Occipital lobe (tissue), 2 donors: ENCODE measurements around the gene CADM4. TPM values are rescaled to one million over a fixed set of nuclear protein-coding genes. Genes with fewer than 3 reads are reported as not detected.
"Not testable (repeated sequence)": the region's sequence is repeated elsewhere in the genome, so short reads cannot be mapped to it uniquely, and the experiment has no call there.

Source experiments
- DNase-seq: peaks from one replicate; lab custom pipeline; 2025; lab: John Stamatoyannopoulos, UW
- total RNA-seq: library from RNA; depleted of rRNA; stranded (reverse); fragments of >200 nt; gene quantifications from one replicate; pipeline ENCODE4 v1.2.3, GENCODE V29; 2014

Gene CADM4
- total RNA-seq, 1 donor from 2014 or later: 98.4 TPM

DNA sequence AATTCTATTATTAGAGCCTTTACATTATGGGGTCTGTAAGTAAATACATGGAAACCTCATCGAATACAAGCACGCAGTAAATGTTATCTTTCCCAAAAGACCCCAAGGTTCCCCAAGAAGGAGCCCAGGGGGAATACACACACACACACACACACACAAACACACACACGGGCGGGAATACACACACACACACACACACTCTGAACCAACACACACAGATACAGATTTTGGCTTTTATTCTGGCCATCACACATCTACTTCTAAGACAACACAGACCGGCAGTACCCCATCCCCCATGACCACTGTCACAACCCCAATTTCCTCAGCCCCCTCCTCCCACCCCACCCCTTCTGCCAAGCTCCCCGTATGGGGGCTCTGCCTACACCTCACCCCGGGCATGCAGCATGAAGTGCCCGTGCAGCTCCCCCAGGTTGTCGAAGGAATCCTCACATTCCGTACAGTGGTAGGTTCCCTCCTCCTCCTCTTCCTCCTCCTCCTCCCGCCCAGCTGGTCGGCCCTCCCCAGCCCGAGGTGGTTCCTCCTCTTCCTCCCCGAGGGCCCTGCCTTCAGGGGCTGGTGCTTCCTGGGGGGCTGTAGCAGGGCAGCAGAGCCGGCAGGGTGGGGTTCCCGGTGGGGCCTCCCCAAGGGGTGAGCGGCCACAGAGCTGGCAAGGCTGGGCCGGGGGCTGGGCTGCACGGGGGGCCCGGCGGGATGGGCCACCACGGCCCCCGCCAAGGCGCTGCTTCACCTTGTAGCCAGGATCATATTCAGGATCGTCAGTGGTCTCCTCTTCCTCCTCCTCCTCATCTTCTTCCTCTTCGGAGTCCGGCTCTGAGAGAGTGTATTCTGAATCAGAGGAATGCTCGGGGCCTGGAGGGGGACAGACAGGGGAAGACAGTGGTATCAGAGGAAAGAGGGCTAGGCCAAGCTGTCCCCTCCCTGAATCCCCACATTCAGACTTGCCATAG is 32.1 kb downstream of the CADM4 start:
- no peak for DNase-seq

DNA sequence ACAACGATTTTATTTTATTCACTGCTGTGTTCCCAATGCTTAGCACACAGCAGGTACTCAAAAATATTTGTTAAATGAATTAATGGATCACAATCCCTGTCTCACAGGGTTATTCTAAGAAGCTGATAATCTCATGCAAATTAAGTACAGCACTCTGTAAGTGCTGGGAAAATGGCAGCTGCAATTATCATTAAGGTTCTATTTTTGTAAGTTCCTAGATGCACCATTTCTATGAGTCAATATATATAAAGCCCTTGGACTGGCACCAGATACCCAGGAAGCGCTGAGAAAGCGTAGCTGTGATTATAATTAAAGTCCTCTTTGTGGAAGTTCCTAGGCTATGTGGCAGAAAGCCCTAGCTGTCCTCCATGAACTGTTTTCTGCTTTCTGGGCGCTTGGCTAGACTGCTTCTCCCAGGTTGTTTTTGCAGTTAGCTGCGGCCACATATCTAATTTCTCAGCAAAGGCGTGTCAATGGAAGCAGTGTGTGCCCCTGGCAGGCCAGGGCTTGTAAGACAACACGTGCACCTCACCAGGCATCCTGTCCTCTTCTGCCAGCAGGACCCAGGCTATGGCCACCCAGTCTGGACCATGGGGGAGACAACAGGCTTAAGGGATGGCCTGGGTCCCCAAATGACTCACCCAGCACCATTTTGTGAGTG is 33.0 kb downstream of the CADM4 start:
- DNase-seq: no peak

DNA sequence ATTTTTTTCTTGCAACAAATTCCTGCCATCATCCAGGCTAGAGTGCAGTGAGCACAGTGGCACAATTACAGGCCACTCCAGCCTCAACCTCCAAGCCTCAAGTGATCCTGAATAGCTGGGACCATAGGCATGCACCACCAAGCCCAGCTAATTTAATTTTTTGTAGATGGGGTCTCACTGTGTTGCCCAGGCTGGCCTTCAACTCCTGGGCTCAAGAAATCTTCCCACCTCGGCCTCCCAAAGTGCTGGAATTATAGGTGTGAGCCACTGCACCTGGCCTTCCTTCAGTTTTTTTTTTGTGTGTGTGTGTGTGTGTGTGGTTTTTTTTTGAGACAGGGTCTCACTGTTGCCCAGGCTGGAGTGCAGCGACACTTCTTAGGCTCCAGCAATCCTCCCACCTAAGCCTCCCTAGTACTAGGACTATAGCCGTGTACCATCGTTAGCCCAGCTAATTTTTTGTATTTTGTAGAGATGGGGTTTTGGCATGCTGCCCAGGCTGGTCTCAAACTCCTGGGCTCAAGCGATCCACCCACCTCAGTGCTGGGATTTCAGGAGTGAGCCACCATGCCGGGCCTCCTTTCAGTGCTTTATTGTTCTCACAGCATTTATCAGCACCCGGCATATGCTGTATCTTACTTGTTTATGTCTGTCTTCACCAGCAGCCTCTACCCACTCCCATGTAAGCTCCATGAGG is 33.6 kb downstream of the CADM4 start:
- DNase-seq: no peak

DNA sequence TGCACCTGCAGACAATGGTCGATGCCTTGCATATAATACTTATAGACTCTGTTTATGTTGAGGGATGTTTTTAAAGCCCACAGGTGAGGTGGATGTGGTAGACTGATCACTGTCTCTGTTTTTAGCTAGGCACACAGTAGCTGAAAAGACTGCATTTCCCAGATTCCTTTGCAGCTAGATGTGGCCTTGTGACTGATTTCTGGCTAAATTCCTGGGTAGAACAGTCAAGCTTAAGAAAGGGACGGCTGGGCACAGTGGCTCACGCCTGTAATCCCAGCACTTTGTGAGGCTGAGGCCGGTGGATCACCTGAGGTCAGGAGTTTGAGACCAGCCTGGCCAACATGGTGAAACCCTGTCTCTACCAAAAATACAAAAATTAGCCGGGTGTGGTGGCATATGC is 39.3 kb downstream of the CADM4 start:
- not testable (repeated sequence) for DNase-seq

DNA sequence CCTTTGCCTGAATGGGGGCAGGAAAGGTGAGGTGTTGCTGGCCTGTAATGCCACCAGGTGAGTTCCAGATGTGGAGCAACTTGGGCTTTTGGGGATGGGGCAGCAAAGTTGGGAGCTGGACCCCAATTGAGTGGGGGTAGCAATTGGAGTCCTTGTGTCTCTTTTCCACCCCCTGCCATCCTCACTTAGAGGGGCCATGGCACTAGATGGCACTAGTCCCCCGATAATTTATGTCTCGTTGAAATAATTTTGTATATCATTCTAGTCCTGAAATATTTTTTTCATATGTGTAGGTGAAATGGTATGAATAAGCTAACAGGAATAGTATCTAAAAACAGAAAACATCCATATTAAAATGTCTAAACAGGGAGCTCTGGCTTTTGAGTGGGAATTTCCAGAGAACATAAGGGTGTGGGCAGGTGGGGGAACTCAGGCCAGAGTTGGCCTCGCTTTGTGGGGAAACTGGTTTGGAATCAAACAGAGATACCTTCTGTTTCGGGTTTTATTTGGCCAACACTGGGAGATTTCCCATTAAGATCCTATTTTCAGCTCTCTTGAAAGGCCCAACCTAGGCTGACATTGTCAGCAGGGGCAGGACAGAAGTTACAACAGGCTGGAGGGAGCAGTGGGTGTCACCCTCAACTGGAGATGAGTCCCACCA is 39.9 kb downstream of the CADM4 start:
- no peak for DNase-seq

DNA sequence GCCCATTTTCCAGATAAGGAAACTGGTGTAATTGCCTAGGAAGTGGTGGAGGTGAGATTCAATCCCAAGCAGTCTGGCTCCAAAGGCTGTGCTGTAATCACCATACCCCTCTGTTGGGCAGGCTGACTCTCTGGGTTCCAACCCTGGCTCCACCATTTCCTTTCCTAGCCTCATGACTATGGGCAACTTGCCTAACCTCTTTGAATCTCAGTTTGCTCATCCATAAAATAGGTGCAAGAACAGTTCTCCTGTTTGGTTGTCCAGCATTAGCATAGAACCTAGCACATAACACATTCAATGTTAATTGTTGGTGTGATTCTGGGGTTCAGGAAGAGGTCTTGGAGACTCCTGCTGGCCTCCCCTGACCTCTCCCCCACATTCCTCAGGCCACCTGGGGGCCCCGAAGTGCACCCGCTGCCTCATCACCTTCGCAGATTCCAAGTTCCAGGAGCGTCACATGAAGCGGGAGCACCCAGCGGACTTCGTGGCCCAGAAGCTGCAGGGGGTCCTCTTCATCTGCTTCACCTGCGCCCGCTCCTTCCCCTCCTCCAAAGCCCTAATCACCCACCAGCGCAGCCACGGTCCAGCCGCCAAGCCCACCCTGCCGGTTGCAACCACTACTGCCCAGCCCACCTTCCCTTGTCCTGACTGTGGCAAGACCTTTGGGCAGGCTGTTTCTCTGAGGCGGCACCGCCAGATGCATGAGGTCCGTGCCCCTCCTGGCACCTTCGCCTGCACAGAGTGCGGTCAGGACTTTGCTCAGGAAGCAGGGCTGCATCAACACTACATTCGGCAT is 41.0 kb downstream of the CADM4 start:
- DNase-seq: no peak

DNA sequence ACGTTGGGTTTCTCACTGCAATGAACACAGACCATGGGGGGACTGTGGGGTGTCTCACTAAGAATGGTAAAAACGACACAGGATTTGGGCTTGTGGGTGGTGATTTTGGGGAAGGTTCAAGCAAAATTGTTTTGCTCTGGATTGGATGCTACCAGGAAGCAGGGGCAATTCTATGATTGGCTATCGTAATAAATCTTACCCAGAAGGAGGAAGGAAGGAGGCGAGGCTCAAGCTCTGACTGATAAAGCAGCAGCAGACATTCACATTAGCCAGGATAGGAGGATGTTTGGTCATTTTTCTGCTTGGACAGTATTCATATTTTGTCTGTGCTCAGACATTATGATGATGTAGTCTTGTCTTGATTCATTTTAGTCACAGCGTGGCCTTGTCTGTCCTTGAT is 41.8 kb downstream of the CADM4 start:
- no peak for DNase-seq

DNA sequence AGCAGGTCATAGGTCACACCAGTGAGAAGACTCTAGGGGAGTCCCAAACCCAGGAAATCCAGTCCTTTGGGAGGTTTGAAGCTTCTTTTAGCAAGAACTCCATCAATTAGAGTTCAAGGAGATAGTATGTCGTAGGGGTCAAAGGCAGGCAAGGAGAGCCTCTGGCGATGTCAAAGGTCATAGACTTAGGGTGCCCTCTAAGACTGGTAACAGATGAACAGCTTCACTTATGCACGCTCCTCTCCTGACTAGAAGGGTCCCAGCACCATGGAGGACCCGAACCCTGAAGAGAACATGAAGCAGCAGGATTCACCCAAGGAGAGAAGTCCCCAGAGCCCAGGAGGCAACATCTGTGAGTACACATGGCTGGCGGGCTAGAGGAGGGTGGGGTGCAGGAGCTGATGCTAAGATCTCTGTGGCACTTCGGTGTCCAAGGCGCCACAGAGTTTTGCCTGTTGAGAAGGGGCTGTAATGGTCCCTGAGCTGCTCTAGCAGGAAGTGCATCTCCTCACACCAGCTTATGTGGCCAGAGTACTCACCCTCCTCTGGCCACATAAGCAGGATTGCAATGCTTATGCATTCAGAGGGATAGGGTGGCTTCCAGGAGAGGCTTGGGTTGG is 42.7 kb downstream of the CADM4 start:
- no peak for DNase-seq

DNA sequence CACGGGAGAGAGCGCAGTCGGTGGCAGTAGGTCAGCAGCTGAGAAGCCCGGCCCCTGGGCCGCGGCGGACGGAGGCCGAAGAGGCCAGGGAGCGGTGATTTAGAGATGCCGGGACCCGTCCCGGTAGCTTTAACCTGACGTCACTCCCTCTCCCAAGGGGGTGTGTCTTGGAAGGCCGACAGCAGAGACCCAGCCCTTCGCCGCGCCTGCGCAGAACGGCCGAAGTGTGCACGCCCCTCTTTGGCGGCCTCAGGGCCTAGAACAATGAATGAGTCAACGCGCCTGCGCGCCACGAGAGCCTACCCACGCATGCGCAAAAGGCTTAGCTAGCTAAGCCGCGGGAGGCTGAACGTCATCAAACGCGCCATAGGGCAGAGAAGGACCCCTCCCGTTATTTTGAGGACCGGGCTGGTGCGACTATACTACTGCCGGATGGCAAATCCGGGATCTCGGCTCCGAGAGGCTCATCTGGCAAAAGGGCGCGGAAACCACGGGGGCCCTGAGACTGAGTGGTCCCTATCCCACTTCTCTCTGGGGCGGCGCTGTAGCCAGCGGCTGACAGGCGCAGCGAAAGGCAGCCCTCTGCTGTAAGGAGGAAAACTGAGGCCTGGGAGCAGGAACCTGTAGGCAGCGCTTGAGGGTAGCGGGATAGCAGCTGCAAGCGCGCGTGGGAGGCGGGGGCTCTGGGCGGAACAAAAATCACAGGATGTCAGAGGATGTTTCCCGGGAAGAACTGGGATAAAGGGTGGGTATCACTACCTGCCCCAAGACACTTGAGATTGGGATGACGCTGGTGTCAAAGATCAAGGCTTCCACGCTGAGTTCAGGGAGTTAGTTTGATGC is 43.4 kb downstream of the CADM4 start, which contains the start of the genes IRGQ and ZNF576:
Gene IRGQ (minus strand): TSS at position 136 of the 843 bp plus-strand sequence. CDS start 796 bp downstream, outside the sequence.
Gene ZNF576 (plus strand): TSS at position 597 of the 843 bp plus-strand sequence. CDS start 514 bp downstream, outside the sequence.
- peak; percentile 98 for DNase-seq

DNA sequence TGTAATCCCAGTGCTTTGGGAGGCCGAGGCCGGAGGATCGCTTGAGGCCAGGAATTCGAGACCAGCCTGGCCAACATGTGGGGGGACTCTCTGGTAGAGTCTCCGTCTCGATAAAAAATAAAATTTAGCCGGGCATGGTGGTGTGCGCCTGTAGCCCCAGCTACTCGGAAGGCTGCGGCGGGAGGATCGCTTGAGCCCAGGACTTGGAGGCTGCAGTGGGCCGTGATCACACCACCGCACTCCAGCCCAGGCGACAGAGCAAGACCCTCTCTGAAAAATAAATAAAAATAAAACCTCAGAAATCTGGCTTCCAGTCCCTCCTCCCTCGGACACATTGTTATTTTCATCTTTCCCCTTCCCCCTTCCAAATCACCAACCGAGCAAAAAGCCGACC is 44.0 kb downstream of the CADM4 start:
- no peak for DNase-seq

DNA sequence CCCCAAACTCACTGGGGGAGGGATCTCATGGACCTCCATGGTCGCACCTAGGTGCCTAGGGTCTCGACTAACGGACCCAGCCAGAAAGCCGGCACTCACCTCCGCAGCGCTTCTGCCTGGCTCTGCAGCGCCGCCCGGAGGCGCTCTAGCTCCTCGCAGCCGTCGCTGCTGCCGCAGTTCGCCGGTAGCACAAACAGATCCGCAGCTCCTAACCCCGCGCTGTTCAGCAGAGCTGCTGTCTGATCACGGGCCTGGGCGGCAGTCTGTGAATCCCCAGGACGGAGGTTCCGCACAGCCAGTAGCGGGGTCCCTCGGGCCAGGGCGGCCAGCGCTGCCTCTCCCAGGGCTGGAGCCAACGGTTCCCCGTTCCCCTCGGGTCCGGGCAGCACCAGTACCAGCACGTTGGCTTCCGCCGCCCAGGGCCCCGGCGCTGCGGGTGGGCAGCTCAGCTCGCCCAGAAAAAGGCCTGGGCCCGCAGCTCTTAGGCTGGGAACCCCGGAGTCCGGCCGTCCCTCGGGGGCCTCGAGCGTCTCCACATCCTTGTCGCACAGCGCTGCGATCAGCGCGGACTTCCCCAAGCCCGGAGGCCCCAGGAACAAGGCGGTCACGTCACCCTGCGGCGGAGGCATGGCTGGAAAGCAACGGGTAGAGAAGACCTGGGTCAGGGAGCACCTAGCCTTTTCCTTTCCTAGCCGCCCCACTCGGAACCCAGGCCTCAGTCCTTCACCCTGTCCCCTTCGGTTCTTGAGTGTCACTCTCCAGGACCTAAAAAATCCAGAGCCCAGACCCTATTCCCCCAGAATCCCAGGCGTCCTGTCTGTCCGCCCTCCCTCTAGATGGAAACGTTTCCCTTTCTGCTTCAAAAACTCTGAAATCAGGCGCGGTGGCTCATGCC is 44.7 kb downstream of the CADM4 start:
- DNase-seq: no peak

DNA sequence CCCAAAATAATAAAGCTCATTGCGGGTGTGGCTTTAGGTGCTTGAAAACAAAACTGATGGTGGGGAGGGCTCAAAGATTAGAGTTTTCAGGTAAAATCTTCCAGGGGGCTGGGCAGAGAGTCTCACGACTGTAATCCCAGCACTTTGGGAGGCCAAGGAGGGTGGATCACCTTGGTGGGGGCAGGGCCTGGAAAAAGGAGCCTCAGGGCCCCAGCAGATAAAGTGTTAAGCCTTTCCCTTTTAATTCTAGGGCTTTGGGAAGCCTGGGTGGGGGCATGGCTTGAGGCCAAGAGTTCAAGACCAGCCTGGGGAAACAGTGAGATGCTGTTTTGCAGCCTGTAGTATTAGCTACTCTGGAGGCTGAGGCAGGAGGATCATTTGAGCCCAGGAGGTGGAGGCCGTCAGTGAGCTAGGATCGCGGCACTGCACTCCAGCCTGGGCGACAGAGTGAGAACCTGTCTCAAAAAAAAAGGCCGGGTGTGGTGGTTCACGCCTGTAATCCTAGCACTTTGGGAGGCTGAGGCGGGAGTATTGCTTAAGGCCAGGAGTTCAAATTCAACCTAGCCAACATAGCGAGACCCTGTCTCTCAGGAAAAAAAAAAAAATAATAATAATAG is 45.5 kb downstream of the CADM4 start:
- no peak for DNase-seq

DNA sequence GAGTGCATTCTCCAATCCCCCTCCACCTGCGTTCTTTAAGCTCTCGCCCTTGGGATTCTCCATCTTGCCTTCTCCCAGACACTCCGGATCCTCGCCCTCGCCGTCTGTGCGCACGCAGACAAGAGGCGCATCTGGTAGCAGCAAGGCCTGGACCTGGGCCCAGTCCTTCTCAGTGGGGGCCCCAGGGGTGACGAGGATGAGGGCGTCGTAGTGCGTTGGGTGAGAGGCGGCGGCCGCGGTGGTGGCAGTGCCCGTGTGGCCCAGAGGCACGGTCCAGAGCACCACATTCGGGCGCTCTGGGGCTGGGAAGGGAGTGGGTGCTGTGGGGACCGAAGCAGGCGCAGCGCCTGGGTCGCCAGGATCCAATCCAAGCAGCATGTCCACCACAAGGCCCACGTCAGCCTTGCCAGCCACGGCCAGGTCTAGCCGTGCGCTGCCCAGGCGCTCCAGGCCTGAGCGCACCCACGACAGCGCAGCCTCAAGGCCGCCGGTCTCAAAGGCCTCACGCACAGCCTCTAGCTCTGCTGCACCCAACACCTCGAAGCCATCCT is 46.8 kb downstream of the CADM4 start:
- no peak for DNase-seq

DNA sequence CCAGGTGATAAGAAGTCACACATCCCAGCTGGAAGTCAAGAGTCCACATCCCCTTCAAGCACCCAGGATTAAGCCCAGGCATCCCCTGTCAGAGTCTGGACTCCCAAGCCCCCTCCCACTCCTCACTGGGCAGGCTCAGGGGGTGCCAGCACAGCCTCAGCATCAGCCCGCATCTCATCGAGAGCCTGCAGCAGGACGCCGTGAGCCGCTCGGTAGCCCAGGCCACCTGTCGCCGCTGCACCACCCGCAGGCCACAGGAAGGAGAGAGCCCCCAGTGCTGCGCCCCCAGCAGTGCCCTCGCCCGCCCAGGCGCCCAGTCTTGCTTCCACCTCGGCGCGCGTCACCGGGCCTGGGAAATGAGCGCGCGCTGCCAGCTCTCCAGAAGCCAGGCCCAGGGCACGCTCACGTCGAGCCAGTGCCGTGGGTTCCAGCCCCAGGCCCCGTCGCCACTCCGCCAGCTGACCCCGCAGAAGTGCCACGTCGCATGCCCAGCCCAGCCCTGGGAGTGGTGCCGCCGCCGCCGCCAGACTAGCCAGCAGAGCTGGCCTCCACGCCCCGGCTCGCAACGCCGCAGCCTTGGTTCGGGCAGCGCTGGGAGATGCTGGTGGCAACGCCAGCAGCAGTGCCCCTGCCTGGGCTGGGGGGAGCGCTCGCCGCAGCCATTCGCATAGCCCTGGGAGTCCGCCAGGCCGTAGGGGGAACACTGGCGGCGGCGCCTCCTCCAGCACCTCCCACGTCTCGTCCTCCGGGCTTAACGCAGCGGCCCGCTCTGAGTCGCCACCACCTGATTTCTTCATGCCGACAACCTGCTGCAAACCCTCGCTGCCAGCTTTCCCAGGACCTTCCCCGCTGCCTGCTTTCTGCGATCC is 47.5 kb downstream of the CADM4 start:
- DNase-seq: no peak

DNA sequence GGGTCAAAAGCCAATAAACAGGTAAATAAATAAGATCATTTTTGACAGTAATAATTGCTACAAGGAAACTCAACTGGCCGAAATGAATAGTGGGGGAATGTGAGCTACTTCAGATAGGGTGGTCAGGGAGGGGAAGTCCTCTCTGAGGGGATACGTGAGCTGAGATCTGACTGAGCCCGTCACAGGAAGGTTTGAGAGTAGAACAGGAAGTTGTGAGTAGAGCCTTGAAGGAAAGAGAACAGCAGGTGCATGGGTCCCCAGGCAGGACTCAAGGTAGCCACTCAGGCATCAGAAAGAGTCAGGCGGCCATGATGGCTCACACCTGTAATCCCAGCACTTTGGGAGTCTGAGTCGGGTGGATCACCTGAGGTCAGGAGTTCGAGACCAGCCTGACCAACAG is 50.0 kb downstream of the CADM4 start:
- no peak for DNase-seq

DNA sequence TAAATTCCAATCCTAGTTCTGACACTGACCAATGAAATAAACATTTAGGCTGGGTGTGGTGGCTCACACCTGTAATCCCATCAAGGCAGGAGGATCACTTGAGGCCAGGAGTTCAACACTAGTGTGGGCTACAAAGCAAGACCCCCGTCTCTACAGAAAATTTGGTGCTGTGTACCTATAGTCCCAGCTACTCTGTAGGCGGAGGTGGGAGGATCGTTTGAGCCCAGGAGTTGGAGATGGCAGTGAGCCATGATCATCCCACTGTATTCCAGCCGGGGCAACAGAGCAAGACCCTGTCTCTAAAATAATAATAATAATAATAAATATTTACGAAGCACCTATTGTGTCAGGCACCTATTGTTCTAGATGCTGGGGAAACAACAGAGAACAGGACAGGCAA is 50.4 kb downstream of the CADM4 start:
- DNase-seq: no peak
